K562 (cell line): ENCODE results near the gene DENND5B. TPM values are rescaled to one million over a fixed set of nuclear protein-coding genes. Genes with fewer than 3 reads are reported as not detected.

ENCODE experiments used
- ATAC-seq: fragments of 200-7000 bp; cut with Tn5 transposase; 3 replicates; pipeline ENCODE4 v1.9.1; 2020; ENCODE audit warnings: moderate library complexity
- BruUV-seq: library from RNA; stranded (reverse); fragments of 400-500 nt; replicated peaks from 2 replicates; lab custom pipeline; 2021; lab: Mats Ljungman, UMichigan
- CTCF ChIA-PET: fragments of 300-600 bp; formaldehyde crosslinking; extraction: SDS; loops from one replicate; lab custom pipeline; 2021; ENCODE audit warnings: low intra/inter-chr PET ratio; lab: Yijun Ruan, JAX
- POLR2A ChIA-PET: fragments of 300-600, 350-650 bp; sonication (Branson Sonifier 250); formaldehyde crosslinking; extraction: SDS; loops from one replicate; lab custom pipeline; 2021; ENCODE audit warnings: antibody characterized with exemption, inconsistent platforms; lab: Yijun Ruan, JAX
- DNase-seq, 4 experiments: peaks; one replicate each; pipeline versions ENCODE4 v3.0.0 to v3.0.0-alpha.2; 2011 to 2018; ENCODE audit warnings: low spot score in 3 of 4, mixed read lengths in 3 of 4; ENCODE audit errors: extremely low read depth in 1 of 4
- FAIRE-seq: peaks from 2 replicates; lab custom pipeline; 2011; peaks lifted over from hg19 to GRCh38; lab: Jason Lieb, UNC
- H2AFZ ChIP-seq: 2 replicates; pipeline ENCODE4 v1.6.0; 2011; ENCODE audit warnings: low read depth, low read length, control low read depth, inconsistent platforms
- H3K27ac ChIP-seq: fragments of 200-600 bp; 3 replicates; pipeline ENCODE4 v1.8.0; 2011; ENCODE audit warnings: low read depth, mild to moderate bottlenecking, control low read depth, inconsistent platforms, low read length, moderate library complexity, mixed read lengths; ENCODE audit errors: extremely low read depth
- H3K27me3 ChIP-seq, 2 experiments: fragments of 300-600 bp in 1 of 2; 2 replicates in 1 of 2; 3 replicates in 1 of 2; pipeline versions ENCODE4 v1.6.0 to v1.8.0; 2011; ENCODE audit warnings: inconsistent platforms in 2 of 2, low read length in 2 of 2, mild to moderate bottlenecking in 1 of 2, mixed read lengths in 1 of 2, moderate library complexity in 1 of 2; ENCODE audit not compliant: control insufficient read depth in 2 of 2, insufficient read depth in 2 of 2
- H3K36me3 ChIP-seq: fragments of 300-600 bp; 3 replicates; pipeline ENCODE4 v1.8.0; 2011; ENCODE audit warnings: mild to moderate bottlenecking, low read length, inconsistent platforms; ENCODE audit not compliant: control insufficient read depth, insufficient read depth
- H3K4me1 ChIP-seq, 2 experiments: fragments of 200-600 bp in 1 of 2; replicated peaks in 1 of 2; 2 replicates in 1 of 2; 3 replicates in 1 of 2; pipeline versions ENCODE4 v1.5.1 to v1.8.0; 2011; ENCODE audit warnings: inconsistent platforms in 2 of 2, low read length in 2 of 2, mild to moderate bottlenecking in 1 of 2, mixed read lengths in 1 of 2, moderate library complexity in 1 of 2; ENCODE audit not compliant: control insufficient read depth in 2 of 2, insufficient read depth in 2 of 2
- H3K4me2 ChIP-seq: 2 replicates; pipeline ENCODE4 v1.6.1; 2011; ENCODE audit warnings: low read length, control low read depth, inconsistent platforms, mixed read lengths; ENCODE audit not compliant: insufficient read depth
- H3K4me3 ChIP-seq: fragments of 200-600 bp; sonication (generic), shearing (Covaris generic); 2 replicates; pipeline ENCODE4 v1.5.1; 2016; ENCODE audit warnings: control low read depth, inconsistent platforms
- H3K79me2 ChIP-seq: fragments of 200-600 bp; 3 replicates; pipeline ENCODE4 v1.8.0; 2011; ENCODE audit warnings: low read length, inconsistent platforms; ENCODE audit not compliant: control insufficient read depth, insufficient read depth
- H3K9ac ChIP-seq, 2 experiments: 2 replicates each; pipeline versions ENCODE4 v1.6.0 to v1.6.1; 2011; ENCODE audit warnings: low read depth in 2 of 2, low read length in 2 of 2, control low read depth in 1 of 2, inconsistent platforms in 1 of 2, mild to moderate bottlenecking in 1 of 2, mixed read lengths in 1 of 2; ENCODE audit not compliant: insufficient read depth in 1 of 2
- H3K9me1 ChIP-seq: one replicate; pipeline ENCODE4 v1.6.0; 2011; ENCODE audit warnings: inconsistent platforms, mild to moderate bottlenecking, low read length, moderate library complexity; ENCODE audit not compliant: control insufficient read depth, insufficient read depth
- H3K9me3 ChIP-seq: replicated peaks from 2 replicates; pipeline ENCODE4 v1.5.1; 2011; ENCODE audit warnings: low read depth, low read length, inconsistent platforms; ENCODE audit not compliant: control insufficient read depth, insufficient read depth
- H4K20me1 ChIP-seq: replicated peaks from 2 replicates; pipeline ENCODE4 v1.6.1; 2011; ENCODE audit warnings: low read length, inconsistent platforms, mixed read lengths; ENCODE audit not compliant: control insufficient read depth, insufficient read depth
- BCLAF1 ChIP-seq, 2 experiments: fragments of 450-650 bp in 1 of 2; IDR thresholded peaks; 2 replicates each; pipeline ENCODE4 v1.6.1; 2011 to 2017; ENCODE audit warnings: low read depth in 2 of 2, antibody characterized with exemption in 1 of 2, borderline replicate concordance in 1 of 2, low read length in 1 of 2, mild to moderate bottlenecking in 1 of 2, mixed read lengths in 1 of 2; ENCODE audit not compliant: control insufficient read depth in 1 of 2
- CBX8 ChIP-seq: fragments of 200-600 bp; sonication (generic); IDR thresholded peaks from 2 replicates; pipeline ENCODE4 v1.6.1; 2012; ENCODE audit warnings: borderline replicate concordance, mixed run types, low read depth, mild to moderate bottlenecking, moderate library complexity, mixed read lengths, low read length, control low read depth, inconsistent platforms; ENCODE audit not compliant: poor library complexity, severe bottlenecking; ENCODE audit errors: extremely low read depth
- DIDO1 ChIP-seq: fragments of 450-650 bp; IDR thresholded peaks from 2 replicates; pipeline ENCODE4 v1.6.1; 2016; ENCODE audit warnings: low read depth, missing biosample characterization, missing genetic modification characterization
- DLX4 ChIP-seq: fragments of 250-450 bp; sonication (Bioruptor Pico); IDR thresholded peaks from 2 replicates; pipeline ENCODE4 v1.6.1; 2021; ENCODE audit warnings: mild to moderate bottlenecking
- EP300 ChIP-seq: IDR thresholded peaks from 2 replicates; pipeline ENCODE4 v1.6.1; 2012; ENCODE audit warnings: low read length, improper control_type of control experiment
- FOXA3 ChIP-seq, 2 experiments: fragments of 450-650 bp in 1 of 2; sonication (generic) in 1 of 2; formaldehyde crosslinking; IDR thresholded peaks in 1 of 2; conservative IDR thresholded peaks in 1 of 2; 2 replicates each; pipeline versions ENCODE4 v1.4.0 to v1.8.0; 2020 to 2022; ENCODE audit warnings: mild to moderate bottlenecking in 2 of 2, missing genetic modification reagents in 1 of 2
- MCM7 ChIP-seq, 2 experiments: fragments of 450-650 bp; IDR thresholded peaks; 2 replicates each; pipeline ENCODE4 v1.6.1; 2016 to 2018
- SMARCB1 ChIP-seq: IDR thresholded peaks from 2 replicates; pipeline ENCODE4 v1.6.1; 2011; ENCODE audit warnings: improper control_type of control experiment, low read depth; ENCODE audit not compliant: insufficient read length
- TFAP4 ChIP-seq: sonication (generic); formaldehyde crosslinking; IDR thresholded peaks from 2 replicates; pipeline ENCODE4 v1.8.0; 2022; ENCODE audit warnings: missing genetic modification reagents, mild to moderate bottlenecking, moderate library complexity, borderline replicate concordance
- TSC22D4 ChIP-seq: fragments of 450-650 bp; IDR thresholded peaks from 2 replicates; pipeline ENCODE4 v1.6.1; 2016; ENCODE audit warnings: missing genetic modification characterization, missing biosample characterization, control low read depth
- ZFX ChIP-seq: sonication (generic); formaldehyde crosslinking; IDR thresholded peaks from 2 replicates; pipeline ENCODE4 v1.8.0; 2022; ENCODE audit warnings: mild to moderate bottlenecking, missing genetic modification reagents, moderate library complexity
- ZNF347 ChIP-seq: fragments of 450-650 bp; formaldehyde crosslinking; IDR thresholded peaks from 2 replicates; pipeline ENCODE4 v1.4.0; 2020; ENCODE audit warnings: low read depth, mild to moderate bottlenecking, moderate library complexity
- ZNF644 ChIP-seq: fragments of 200-800 bp; sonication (Bioruptor generic); IDR thresholded peaks from 2 replicates; pipeline ENCODE4 v1.6.1; 2016; ENCODE audit warnings: low read depth, missing genetic modification characterization, missing compliant biosample characterization
- WGBS: fragments of 100-300 bp; shearing (Covaris generic); methylation state at CpG from one replicate; pipeline ENCODE4 v1.1.6; 2016; ENCODE audit warnings: low coverage, mixed read lengths; ENCODE audit not compliant: insufficient coverage; ENCODE audit errors: missing lambda C conversion rate; 5-methylcytosine and 5-hydroxymethylcytosine counted together
- in situ Hi-C: fragments of 300-500 bp; cut with MboI; formaldehyde crosslinking; loops from 4 replicates; pipeline ENCODE4 v1.15.0; 2018; ENCODE audit warnings: inconsistent platforms, mixed read lengths
- intact Hi-C: fragments of 100-400 bp; cut with micrococcal nuclease; formaldehyde crosslinking; loops from 2 replicates; pipeline ENCODE4 v1.14.2; 2022
- polyA plus RNA-seq, 8 experiments: library from polyadenylated mRNA; depleted of rRNA in 4 of 8; stranded (reverse) in 5 of 8; unstranded in 3 of 8; fragments of >200 nt; fragmentation: Nextera tagmentation in 2 of 8; fragmentation: Illumina TruSeq in 1 of 8; extraction: Ambion mirVana in 2 of 8; extraction: Trizol in 1 of 8; gene quantifications; 2 replicates each; pipeline versions ENCODE4 v1.2.1 to v1.2.3, GENCODE V29; 2011 to 2014; ENCODE audit warnings: inconsistent platforms in 1 of 8, missing spikeins in 1 of 8
- total RNA-seq, 7 experiments: library from RNA; depleted of rRNA in 6 of 7; stranded (reverse); fragments of >200 nt in 6 of 7; fragmentation: Illumina TruSeq in 2 of 7; extraction: Trizol in 2 of 7; gene quantifications; 2 replicates each; pipeline versions ENCODE4 v1.2.1 to v1.2.3, GENCODE V29; 2011 to 2021; ENCODE audit warnings: low replicate concordance in 1 of 7

Gene DENND5B
- total and polyA plus RNA-seq, 9 of the 15 experiments (the other 6 are each of a cell fraction or from before 2014, with no cell fraction given) = 0.99 to 6.0 (median 3.6) TPM

GRCh38 chr12:31477687-31478086 lies 113.2 kb downstream of the DENND5B start (continued):
- TF ChIP-seq DLX4 (CRISPR knock-in tag) = no peak

GRCh38 chr12:31476437-31476836 lies 114.5 kb downstream of the DENND5B start:
- WGBS = 11% methylated on average over 4 of the region's 4 CpGs
- no peak for ATAC-seq
- Histone ChIP-seq H3K79me2 (no peaks in the 10 kb centered on the region), H3K27ac (no peak overlapping the region), H3K9me1 (no peaks in the 10 kb centered on the region), H3K4me3 (no peak overlapping the region), H3K9me3 (no peaks in the 10 kb centered on the region), H3K4me2 (no peak overlapping the region), H4K20me1 (no peaks in the 10 kb centered on the region), H3K9ac (no peak overlapping the region), H2AFZ (no peak overlapping the region), H3K36me3 (no peaks in the 10 kb centered on the region), H3K27me3 (no peaks in the 10 kb centered on the region; a peak in 2 of 5 replicates), H3K4me1 (no peaks in the 10 kb centered on the region)
- no peak for FAIRE-seq
- intact Hi-C loops = no loop called here
- in situ Hi-C loops = no loop called here
- TF ChIP-seq SMARCB1 (no peak), BCLAF1 (IDR thresholded peaks at IDR 0.05; ENCODE audit: borderline replicate concordance in 1 of 2, control insufficient read depth in 1 of 2, low read depth in 2 of 2, low read length in 1 of 2) (no peak), TSC22D4 (tag) (no peak), CBX8 (no peak), EP300 (no peak), DIDO1 (no peak), ZNF347 (CRISPR knock-in tag) (no peak), ZFX (CRISPR knock-in tag) (no peak), ZNF644 (tag) (no peak), MCM7 (IDR thresholded peaks at IDR 0.05) (no peak), TFAP4 (CRISPR knock-in tag) (no peak), FOXA3 (CRISPR knock-in tag; conservative IDR thresholded peaks at IDR 0.05 in 1 of 2, IDR thresholded peaks at IDR 0.05 in 1 of 2) (no peak)
- CTCF ChIA-PET = no interaction called here
- BruUV-seq = no TSS peak
- POLR2A ChIA-PET = interaction anchor here (0.7 to 1.8 kb wide), 3 partner anchors 15 to 35 kb away, joined by 3 to 6 read pairs (median 3); no protein-coding TSS in a partner anchor
- DNase-seq = no peak
